K562 (cell line): ENCODE results near the gene HOXC11. TPM values are rescaled to one million over a fixed set of nuclear protein-coding genes. Genes with fewer than 3 reads are reported as not detected.

ENCODE experiments used
- ATF6 ChIP-seq: sonication (generic); formaldehyde crosslinking; IDR thresholded peaks from 2 replicates; pipeline ENCODE4 v1.4.0; 2020; ENCODE audit warnings: mild to moderate bottlenecking, missing genetic modification reagents
- BCOR ChIP-seq: fragments of 450-650 bp; IDR thresholded peaks from 2 replicates; pipeline ENCODE4 v1.6.1; 2016
- BDP1 ChIP-seq: IDR thresholded peaks from 3 replicates; pipeline ENCODE4 v1.6.1; 2011; ENCODE audit not compliant: insufficient read length, insufficient read depth
- BRF1 ChIP-seq: IDR thresholded peaks from 3 replicates; pipeline ENCODE4 v1.6.1; 2011; ENCODE audit warnings: borderline replicate concordance, mild to moderate bottlenecking; ENCODE audit not compliant: insufficient read length; ENCODE audit errors: extremely low read depth
- EP300 ChIP-seq: IDR thresholded peaks from 2 replicates; pipeline ENCODE4 v1.6.1; 2012; ENCODE audit warnings: low read length, improper control_type of control experiment
- HMGXB4 ChIP-seq: sonication (generic); formaldehyde crosslinking; IDR thresholded peaks from 2 replicates; pipeline ENCODE4 v1.8.1; 2023; ENCODE audit warnings: mild to moderate bottlenecking, missing genetic modification reagents
- IRF1 ChIP-seq: sonication (generic); formaldehyde crosslinking; IDR thresholded peaks from 2 replicates; pipeline ENCODE4 v1.8.0; 2022; ENCODE audit warnings: missing genetic modification reagents, mild to moderate bottlenecking, borderline replicate concordance
- JUND ChIP-seq, 2 experiments: IDR thresholded peaks; 2 replicates in 1 of 2; 3 replicates in 1 of 2; pipeline ENCODE4 v1.6.1; 2011; ENCODE audit warnings: borderline replicate concordance in 2 of 2, low read depth in 2 of 2, low read length in 2 of 2, improper control_type of control experiment in 1 of 2, missing biosample characterization in 1 of 2, missing genetic modification characterization in 1 of 2, missing genetic modification reagents in 1 of 2
- NCOA1 ChIP-seq: fragments of 450-650 bp; IDR thresholded peaks from 2 replicates; pipeline ENCODE4 v1.6.1; 2016; ENCODE audit warnings: low read depth
- RAD51 ChIP-seq: fragments of 450-650 bp; IDR thresholded peaks from 2 replicates; pipeline ENCODE4 v1.7.1; 2016; ENCODE audit warnings: low read depth, mild to moderate bottlenecking, borderline replicate concordance
- SMARCA5 ChIP-seq: fragments of 450-650 bp; IDR thresholded peaks from 2 replicates; pipeline ENCODE4 v1.6.1; 2016
- SRSF3 ChIP-seq: fragments of 200-400 bp; formaldehyde crosslinking; IDR thresholded peaks from 2 replicates; pipeline ENCODE4 v1.6.1; 2016; ENCODE audit warnings: mild to moderate bottlenecking, low read length, moderate library complexity; ENCODE audit not compliant: insufficient read depth
- USF2 ChIP-seq: sonication (generic); formaldehyde crosslinking; IDR thresholded peaks from 2 replicates; pipeline ENCODE4 v1.5.0; 2020; ENCODE audit warnings: missing genetic modification reagents
- ZNF584 ChIP-seq: fragments of 200-800 bp; sonication (Bioruptor generic); IDR thresholded peaks from 2 replicates; pipeline ENCODE4 v1.6.1; 2016; ENCODE audit warnings: low read depth, mild to moderate bottlenecking, missing genetic modification characterization, missing compliant biosample characterization
- ZNF592 ChIP-seq: fragments of 450-650 bp; IDR thresholded peaks from 2 replicates; pipeline ENCODE4 v1.6.1; 2017; ENCODE audit warnings: antibody characterized with exemption, mild to moderate bottlenecking
- ZNF77 ChIP-seq: fragments of 250-450 bp; sonication (Bioruptor Pico); IDR thresholded peaks from 2 replicates; pipeline ENCODE4 v1.5.0; 2020
- polyA plus RNA-seq, 8 experiments: library from polyadenylated mRNA; depleted of rRNA in 4 of 8; stranded (reverse) in 5 of 8; unstranded in 3 of 8; fragments of >200 nt; fragmentation: Nextera tagmentation in 2 of 8; fragmentation: Illumina TruSeq in 1 of 8; extraction: Ambion mirVana in 2 of 8; extraction: Trizol in 1 of 8; gene quantifications; 2 replicates each; pipeline versions ENCODE4 v1.2.1 to v1.2.3, GENCODE V29; 2011 to 2014; ENCODE audit warnings: inconsistent platforms in 1 of 8, missing spikeins in 1 of 8
- total RNA-seq, 7 experiments: library from RNA; depleted of rRNA in 6 of 7; stranded (reverse); fragments of >200 nt in 6 of 7; fragmentation: Illumina TruSeq in 2 of 7; extraction: Trizol in 2 of 7; gene quantifications; 2 replicates each; pipeline versions ENCODE4 v1.2.1 to v1.2.3, GENCODE V29; 2011 to 2021; ENCODE audit warnings: low replicate concordance in 1 of 7

The HOXC11 gene
- total and polyA plus RNA-seq, 9 of the 15 experiments (the other 6 are each of a cell fraction or from before 2014, with no cell fraction given), result not detected

- TF ChIP-seq ZNF592 (no peak), RAD51 (no peak), JUND (IDR thresholded peaks at IDR 0.05; ENCODE audit: borderline replicate concordance, low read depth, low read length) (peak; percentile 18; the same call in 1 of the 2 replicates), JUND (tag; IDR thresholded peaks at IDR 0.05; ENCODE audit: borderline replicate concordance, low read depth, low read length) (no peak; the same call in 2 of the 3 replicates), IRF1 (no peak), ZNF77 (CRISPR knock-in tag) (no peak), SRSF3 (no peak), BCOR (no peak), SMARCA5 (peak; percentile 35; the same call in 1 of the 2 replicates), NCOA1 (no peak), BRF1 (no peak), EP300 (no peak), HMGXB4 (CRISPR knock-in tag) (no peak), ATF6 (CRISPR knock-in tag) (no peak), ZNF584 (CRISPR knock-in tag) (no peak), USF2 (CRISPR knock-in tag) (no peak), BDP1 (no peak)
These were observed 16.5 kb downstream of the HOXC11 start (continued) for GRCh38 chr12:53989227-53990113.
